ENCODE measurements around the gene TFPI.

The TFPI gene

GRCh38 chr2:187577310-187577709 is 23.1 kb upstream of the TFPI start:
- Histone ChIP-seq H4K20me1 (ENCODE audit: insufficient read depth) (no peaks in the 10 kb centered on the region), H3K4me1 (ENCODE audit: low read depth, poor library complexity, severe bottlenecking) (peaks cover 15% of the 10 kb centered on the region), H3K79me2 (ENCODE audit: insufficient read depth, low read depth) (no peaks in the 10 kb centered on the region), H3K4me2 (no peak overlapping the region), H2AFZ (ENCODE audit: low read depth) (no peak overlapping the region), H3K27me3 (ENCODE audit: insufficient read depth, low read depth) (no peaks in the 10 kb centered on the region), H3K27ac (no peak overlapping the region), H3K36me3 (ENCODE audit: insufficient read depth) (no peaks in the 10 kb centered on the region), H3K9ac (no peak overlapping the region), H3K4me3 (IDR thresholded peaks at IDR 0.05; ENCODE audit: insufficient read depth, low read depth, low read length) (no peak overlapping the region)
- TF ChIP-seq, protein P1, sequence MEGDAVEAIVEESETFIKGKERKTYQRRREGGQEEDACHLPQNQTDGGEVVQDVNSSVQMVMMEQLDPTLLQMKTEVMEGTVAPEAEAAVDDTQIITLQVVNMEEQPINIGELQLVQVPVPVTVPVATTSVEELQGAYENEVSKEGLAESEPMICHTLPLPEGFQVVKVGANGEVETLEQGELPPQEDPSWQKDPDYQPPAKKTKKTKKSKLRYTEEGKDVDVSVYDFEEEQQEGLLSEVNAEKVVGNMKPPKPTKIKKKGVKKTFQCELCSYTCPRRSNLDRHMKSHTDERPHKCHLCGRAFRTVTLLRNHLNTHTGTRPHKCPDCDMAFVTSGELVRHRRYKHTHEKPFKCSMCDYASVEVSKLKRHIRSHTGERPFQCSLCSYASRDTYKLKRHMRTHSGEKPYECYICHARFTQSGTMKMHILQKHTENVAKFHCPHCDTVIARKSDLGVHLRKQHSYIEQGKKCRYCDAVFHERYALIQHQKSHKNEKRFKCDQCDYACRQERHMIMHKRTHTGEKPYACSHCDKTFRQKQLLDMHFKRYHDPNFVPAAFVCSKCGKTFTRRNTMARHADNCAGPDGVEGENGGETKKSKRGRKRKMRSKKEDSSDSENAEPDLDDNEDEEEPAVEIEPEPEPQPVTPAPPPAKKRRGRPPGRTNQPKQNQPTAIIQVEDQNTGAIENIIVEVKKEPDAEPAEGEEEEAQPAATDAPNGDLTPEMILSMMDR (conservative IDR thresholded peaks at IDR 0.05; ENCODE audit: low read depth, low read length): no peak

- Histone ChIP-seq H3K4me2 (no peak overlapping the region), H3K79me2 (ENCODE audit: insufficient read depth, low read depth) (no peaks in the 10 kb centered on the region), H3K27ac (no peak overlapping the region), H2AFZ (ENCODE audit: low read depth) (no peak overlapping the region), H3K4me1 (ENCODE audit: low read depth, poor library complexity, severe bottlenecking) (peaks cover 15% of the 10 kb centered on the region), H3K4me3 (IDR thresholded peaks at IDR 0.05; ENCODE audit: insufficient read depth, low read depth, low read length) (no peak overlapping the region), H4K20me1 (ENCODE audit: insufficient read depth) (no peaks in the 10 kb centered on the region), H3K27me3 (ENCODE audit: insufficient read depth, low read depth) (no peaks in the 10 kb centered on the region), H3K9ac (no peak overlapping the region), H3K36me3 (ENCODE audit: insufficient read depth) (no peaks in the 10 kb centered on the region)
- TF ChIP-seq, protein P1 (conservative IDR thresholded peaks at IDR 0.05; ENCODE audit: low read depth, low read length): no peak
These were observed 22.7 kb upstream of the TFPI start for GRCh38 chr2:187576906-187577305.

DNA sequence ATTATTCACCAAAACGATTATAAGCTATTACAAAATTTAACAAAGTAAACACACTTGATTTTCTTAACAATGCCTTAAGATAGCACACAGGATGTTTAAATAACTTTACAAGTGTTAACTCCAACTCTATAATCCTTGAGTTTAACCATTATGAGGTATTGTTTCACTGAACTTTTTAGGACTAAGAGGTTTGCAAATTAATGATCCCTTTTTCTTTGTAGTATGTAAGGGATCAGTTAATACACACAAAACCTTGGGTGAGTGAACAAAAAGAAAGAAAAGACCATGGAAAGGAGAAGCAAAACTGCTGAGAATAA is 21.5 kb upstream of the TFPI start:
- Histone ChIP-seq H3K9ac (no peak overlapping the region), H3K4me1 (ENCODE audit: low read depth, poor library complexity, severe bottlenecking) (peaks cover 4% of the 10 kb centered on the region), H4K20me1 (ENCODE audit: insufficient read depth) (no peaks in the 10 kb centered on the region), H3K79me2 (ENCODE audit: insufficient read depth, low read depth) (no peaks in the 10 kb centered on the region), H3K36me3 (ENCODE audit: insufficient read depth) (no peaks in the 10 kb centered on the region), H3K4me3 (IDR thresholded peaks at IDR 0.05; ENCODE audit: insufficient read depth, low read depth, low read length) (no peak overlapping the region), H2AFZ (ENCODE audit: low read depth) (no peak overlapping the region), H3K27me3 (ENCODE audit: insufficient read depth, low read depth) (no peaks in the 10 kb centered on the region), H3K4me2 (no peak overlapping the region), H3K27ac (no peak overlapping the region)
- TF ChIP-seq, protein P1 (conservative IDR thresholded peaks at IDR 0.05; ENCODE audit: low read depth, low read length): no peak

DNA sequence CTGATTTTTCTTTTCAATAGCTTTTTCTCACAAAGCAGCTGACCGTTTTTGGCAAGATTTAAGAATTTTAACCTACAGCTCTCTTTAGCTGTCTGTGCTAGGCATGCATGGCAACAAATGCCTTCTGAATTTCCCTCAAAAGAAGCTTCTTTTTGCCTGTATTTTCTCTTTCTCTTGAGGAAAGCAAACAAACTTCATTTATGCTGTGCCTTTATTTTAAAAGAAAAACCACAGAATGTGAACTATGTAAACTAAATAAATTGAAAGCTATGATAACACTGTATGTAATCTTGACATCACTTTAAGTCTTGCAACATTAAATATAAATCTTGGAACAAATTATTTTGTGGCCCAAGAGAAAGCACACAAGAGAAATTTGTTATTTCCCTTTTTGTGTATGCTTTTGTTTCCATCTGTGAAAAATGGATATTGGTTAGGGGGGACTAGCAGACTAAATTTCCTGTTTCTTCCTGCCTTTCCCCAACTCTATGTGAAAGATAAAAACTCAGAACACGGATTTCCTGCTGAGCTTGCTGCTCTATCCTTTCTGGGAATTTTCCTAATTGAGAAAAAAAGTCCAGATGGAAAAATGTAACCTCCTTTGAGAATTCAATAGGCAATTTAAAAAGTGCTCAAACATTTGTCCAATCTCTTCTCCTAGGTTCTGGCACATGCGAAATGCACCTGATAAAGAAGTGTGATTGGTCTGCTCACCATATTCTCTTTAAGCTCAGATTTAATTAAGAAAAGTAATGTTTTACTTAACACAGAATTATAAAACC is 20.9 kb upstream of the TFPI start:
- Histone ChIP-seq H3K4me1 (ENCODE audit: low read depth, poor library complexity, severe bottlenecking) (no peaks in the 10 kb centered on the region), H3K27ac (no peak overlapping the region), H3K9ac (no peak overlapping the region), H3K4me3 (IDR thresholded peaks at IDR 0.05; ENCODE audit: insufficient read depth, low read depth, low read length) (no peak overlapping the region), H3K4me2 (no peak overlapping the region), H3K36me3 (ENCODE audit: insufficient read depth) (no peaks in the 10 kb centered on the region), H2AFZ (ENCODE audit: low read depth) (no peak overlapping the region), H4K20me1 (ENCODE audit: insufficient read depth) (no peaks in the 10 kb centered on the region), H3K79me2 (ENCODE audit: insufficient read depth, low read depth) (no peaks in the 10 kb centered on the region), H3K27me3 (ENCODE audit: insufficient read depth, low read depth) (no peaks in the 10 kb centered on the region)
- TF ChIP-seq, protein P1 (conservative IDR thresholded peaks at IDR 0.05; ENCODE audit: low read depth, low read length): no peak
